Measurements from ENCODE around the gene ABR. TPM values are rescaled to one million over a fixed set of nuclear protein-coding genes. Genes with fewer than 3 reads are reported as not detected.

Gene ABR
- total and polyA plus RNA-seq, 4 donors = 2.7 to 12.9 (median 6.8) TPM

DNA sequence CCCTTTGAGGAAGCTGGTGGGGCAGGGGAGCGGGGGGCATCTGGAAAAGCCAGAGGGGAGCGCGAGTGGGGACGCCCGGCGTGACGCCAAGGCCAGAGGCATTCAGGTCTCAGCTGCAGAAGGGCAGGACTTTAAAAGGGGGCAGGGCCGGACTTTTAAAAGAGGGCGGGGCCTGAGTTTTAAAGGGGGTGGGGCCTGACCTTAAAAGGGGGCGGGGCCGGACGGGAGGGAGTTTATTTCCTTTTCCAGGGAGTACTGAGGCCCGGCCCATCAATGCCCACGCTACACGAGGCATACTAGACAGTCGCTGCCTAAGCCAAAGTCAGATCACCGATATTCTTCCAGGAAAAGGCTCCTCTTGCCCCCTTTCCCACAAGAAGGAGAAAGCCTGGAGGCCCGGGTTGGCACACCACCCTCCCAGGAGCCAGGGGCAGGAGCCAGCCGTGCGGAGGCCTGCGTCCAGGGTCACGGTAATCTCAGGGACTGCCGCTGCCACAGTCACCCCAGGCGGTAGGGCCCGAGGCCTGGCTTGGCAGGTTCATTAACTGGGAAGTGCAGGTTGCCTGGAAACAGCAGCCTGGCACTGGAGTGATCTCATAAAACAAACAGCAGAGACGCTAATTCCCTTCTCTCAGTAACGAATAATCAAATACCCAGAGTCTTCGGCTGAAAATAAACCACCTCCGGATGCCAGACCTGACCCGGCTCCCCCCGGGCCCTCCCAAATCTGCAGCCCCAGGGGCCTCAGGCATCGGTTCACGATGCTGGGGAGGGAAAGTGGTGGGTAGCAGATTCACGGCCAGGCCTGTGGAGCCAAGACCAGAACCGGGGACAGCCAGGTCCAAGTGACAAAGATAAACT is 92.2 kb downstream of the ABR start:
- no peaks in the 10 kb centered on the region for H3K27me3 ChIP-seq (ENCODE audit: control insufficient read depth in 4 of 4, insufficient read depth in 4 of 4, low read length in 3 of 4)
- H3K9me3 ChIP-seq (ENCODE audit: control insufficient read depth in 4 of 4, low read length in 3 of 4) = no peaks in the 10 kb centered on the region
- peaks cover 0 to 6% (median 2%) of the 10 kb centered on the region in 4 donors for H3K4me1 ChIP-seq (ENCODE audit: control insufficient read depth in 4 of 4, insufficient read depth in 4 of 4, low read length in 3 of 4)
- peak overlapping the region; percentile 67 to 75 for H3K27ac ChIP-seq (ENCODE audit: low read depth in 1 of 2, low read length in 2 of 2)
- TF ChIP-seq, protein P1, sequence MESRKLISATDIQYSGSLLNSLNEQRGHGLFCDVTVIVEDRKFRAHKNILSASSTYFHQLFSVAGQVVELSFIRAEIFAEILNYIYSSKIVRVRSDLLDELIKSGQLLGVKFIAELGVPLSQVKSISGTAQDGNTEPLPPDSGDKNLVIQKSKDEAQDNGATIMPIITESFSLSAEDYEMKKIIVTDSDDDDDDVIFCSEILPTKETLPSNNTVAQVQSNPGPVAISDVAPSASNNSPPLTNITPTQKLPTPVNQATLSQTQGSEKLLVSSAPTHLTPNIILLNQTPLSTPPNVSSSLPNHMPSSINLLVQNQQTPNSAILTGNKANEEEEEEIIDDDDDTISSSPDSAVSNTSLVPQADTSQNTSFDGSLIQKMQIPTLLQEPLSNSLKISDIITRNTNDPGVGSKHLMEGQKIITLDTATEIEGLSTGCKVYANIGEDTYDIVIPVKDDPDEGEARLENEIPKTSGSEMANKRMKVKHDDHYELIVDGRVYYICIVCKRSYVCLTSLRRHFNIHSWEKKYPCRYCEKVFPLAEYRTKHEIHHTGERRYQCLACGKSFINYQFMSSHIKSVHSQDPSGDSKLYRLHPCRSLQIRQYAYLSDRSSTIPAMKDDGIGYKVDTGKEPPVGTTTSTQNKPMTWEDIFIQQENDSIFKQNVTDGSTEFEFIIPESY (IDR thresholded peaks at IDR 0.05) = no peak
- TF ChIP-seq JUND (IDR thresholded peaks at IDR 0.05) (peak in 1 of 2 donors; percentile 48), FOXA2 (IDR thresholded peaks at IDR 0.05) (peak; percentile 24)
- 48% methylated on average over 35 of the region's 35 CpGs for WGBS
- DNase-seq (ENCODE audit: low spot score) = no peak
- no peak overlapping the region for H3K4me3 ChIP-seq (ENCODE audit: low read depth in 1 of 3, low read length in 3 of 3)
- no peak overlapping the region for H3K9ac ChIP-seq (ENCODE audit: low read depth in 1 of 2, low read length in 2 of 2)
- H3K36me3 ChIP-seq (ENCODE audit: control insufficient read depth in 4 of 4, insufficient read depth in 3 of 4, low read depth in 1 of 4, low read length in 3 of 4) = peaks cover 0 to 4% (median 0%) of the 10 kb centered on the region in 4 donors

DNA sequence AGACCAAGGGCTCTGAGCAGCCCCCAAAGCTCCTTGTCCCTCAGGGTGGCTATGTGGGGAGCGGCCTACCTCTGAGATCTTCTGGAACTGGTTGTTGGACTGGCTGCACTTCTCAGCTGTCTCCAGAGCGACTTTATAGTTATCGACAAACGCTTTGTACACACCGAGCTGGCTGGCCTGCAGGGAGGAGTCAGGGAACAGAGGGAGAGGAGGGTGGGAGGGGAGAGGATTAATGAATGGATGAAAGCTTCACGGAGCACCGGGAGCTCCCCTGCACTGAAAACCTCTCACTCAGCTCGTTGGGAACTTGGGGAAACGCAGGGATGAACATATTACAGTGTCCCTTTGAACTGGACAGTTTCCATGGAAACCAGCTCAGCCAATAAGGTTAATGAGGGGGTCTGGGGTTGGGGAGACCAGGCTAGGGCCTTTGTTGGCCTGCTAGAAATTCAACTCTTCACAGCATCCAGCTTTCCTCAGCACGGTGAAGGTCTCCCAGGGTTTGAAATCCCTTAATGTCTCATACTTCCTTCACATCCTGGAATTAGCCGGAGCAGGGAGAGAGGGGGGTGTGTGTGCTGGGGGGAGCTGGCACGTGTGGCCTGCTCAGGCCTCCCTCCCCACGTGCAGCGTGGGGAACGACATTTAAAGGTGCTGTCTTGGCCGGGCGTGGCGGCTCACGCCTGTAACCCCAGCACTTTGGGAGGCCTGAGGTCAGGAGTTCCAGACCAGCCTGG is 96.2 kb downstream of the ABR start:
- DNase-seq (ENCODE audit: low spot score) = no peak
- no peak overlapping the region for H3K4me3 ChIP-seq (ENCODE audit: low read depth in 1 of 3, low read length in 3 of 3)
- H3K27ac ChIP-seq (ENCODE audit: low read depth in 1 of 2, low read length in 2 of 2) = no peak overlapping the region
- WGBS = 77% methylated on average over 19 of the region's 19 CpGs
- TF ChIP-seq FOXA2 (IDR thresholded peaks at IDR 0.05) = no peak
- no peak for TF ChIP-seq RAD21 (IDR thresholded peaks at IDR 0.05)
- no peak for TF ChIP-seq SP1 (IDR thresholded peaks at IDR 0.05)
- TF ChIP-seq RXRA (IDR thresholded peaks at IDR 0.05) = no peak
- no peak for TF ChIP-seq HNF4G (IDR thresholded peaks at IDR 0.05)
- no peak for TF ChIP-seq EGR1 (IDR thresholded peaks at IDR 0.05; ENCODE audit: low read depth in 2 of 2)
- no peak for TF ChIP-seq JUND (IDR thresholded peaks at IDR 0.05)
- TF ChIP-seq, protein P2, sequence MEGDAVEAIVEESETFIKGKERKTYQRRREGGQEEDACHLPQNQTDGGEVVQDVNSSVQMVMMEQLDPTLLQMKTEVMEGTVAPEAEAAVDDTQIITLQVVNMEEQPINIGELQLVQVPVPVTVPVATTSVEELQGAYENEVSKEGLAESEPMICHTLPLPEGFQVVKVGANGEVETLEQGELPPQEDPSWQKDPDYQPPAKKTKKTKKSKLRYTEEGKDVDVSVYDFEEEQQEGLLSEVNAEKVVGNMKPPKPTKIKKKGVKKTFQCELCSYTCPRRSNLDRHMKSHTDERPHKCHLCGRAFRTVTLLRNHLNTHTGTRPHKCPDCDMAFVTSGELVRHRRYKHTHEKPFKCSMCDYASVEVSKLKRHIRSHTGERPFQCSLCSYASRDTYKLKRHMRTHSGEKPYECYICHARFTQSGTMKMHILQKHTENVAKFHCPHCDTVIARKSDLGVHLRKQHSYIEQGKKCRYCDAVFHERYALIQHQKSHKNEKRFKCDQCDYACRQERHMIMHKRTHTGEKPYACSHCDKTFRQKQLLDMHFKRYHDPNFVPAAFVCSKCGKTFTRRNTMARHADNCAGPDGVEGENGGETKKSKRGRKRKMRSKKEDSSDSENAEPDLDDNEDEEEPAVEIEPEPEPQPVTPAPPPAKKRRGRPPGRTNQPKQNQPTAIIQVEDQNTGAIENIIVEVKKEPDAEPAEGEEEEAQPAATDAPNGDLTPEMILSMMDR (IDR thresholded peaks at IDR 0.05; ENCODE audit: low read depth, low read length, missing input control) = no peak
- TF ChIP-seq, protein P3, sequence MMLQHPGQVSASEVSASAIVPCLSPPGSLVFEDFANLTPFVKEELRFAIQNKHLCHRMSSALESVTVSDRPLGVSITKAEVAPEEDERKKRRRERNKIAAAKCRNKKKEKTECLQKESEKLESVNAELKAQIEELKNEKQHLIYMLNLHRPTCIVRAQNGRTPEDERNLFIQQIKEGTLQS (IDR thresholded peaks at IDR 0.05) = no peak
- TF ChIP-seq TAF1 (conservative IDR thresholded peaks at IDR 0.05) = no peak
- TF ChIP-seq GABPA (IDR thresholded peaks at IDR 0.05 in 1 of 2, conservative IDR thresholded peaks at IDR 0.05 in 1 of 2) = no peak
- TF ChIP-seq, protein P4, sequence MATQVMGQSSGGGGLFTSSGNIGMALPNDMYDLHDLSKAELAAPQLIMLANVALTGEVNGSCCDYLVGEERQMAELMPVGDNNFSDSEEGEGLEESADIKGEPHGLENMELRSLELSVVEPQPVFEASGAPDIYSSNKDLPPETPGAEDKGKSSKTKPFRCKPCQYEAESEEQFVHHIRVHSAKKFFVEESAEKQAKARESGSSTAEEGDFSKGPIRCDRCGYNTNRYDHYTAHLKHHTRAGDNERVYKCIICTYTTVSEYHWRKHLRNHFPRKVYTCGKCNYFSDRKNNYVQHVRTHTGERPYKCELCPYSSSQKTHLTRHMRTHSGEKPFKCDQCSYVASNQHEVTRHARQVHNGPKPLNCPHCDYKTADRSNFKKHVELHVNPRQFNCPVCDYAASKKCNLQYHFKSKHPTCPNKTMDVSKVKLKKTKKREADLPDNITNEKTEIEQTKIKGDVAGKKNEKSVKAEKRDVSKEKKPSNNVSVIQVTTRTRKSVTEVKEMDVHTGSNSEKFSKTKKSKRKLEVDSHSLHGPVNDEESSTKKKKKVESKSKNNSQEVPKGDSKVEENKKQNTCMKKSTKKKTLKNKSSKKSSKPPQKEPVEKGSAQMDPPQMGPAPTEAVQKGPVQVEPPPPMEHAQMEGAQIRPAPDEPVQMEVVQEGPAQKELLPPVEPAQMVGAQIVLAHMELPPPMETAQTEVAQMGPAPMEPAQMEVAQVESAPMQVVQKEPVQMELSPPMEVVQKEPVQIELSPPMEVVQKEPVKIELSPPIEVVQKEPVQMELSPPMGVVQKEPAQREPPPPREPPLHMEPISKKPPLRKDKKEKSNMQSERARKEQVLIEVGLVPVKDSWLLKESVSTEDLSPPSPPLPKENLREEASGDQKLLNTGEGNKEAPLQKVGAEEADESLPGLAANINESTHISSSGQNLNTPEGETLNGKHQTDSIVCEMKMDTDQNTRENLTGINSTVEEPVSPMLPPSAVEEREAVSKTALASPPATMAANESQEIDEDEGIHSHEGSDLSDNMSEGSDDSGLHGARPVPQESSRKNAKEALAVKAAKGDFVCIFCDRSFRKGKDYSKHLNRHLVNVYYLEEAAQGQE (IDR thresholded peaks at IDR 0.05) = no peak
- no peak for TF ChIP-seq HNF4A (conservative IDR thresholded peaks at IDR 0.05)
- TF ChIP-seq YY1 (IDR thresholded peaks at IDR 0.05) = no peak
- TF ChIP-seq, protein P1 (IDR thresholded peaks at IDR 0.05) = no peak
- no peak for TF ChIP-seq FOXA1 (IDR thresholded peaks at IDR 0.05)
- peaks cover 0 to 2% (median 0%) of the 10 kb centered on the region in 4 donors for H3K36me3 ChIP-seq (ENCODE audit: control insufficient read depth in 4 of 4, insufficient read depth in 3 of 4, low read depth in 1 of 4, low read length in 3 of 4)
- H3K9ac ChIP-seq (ENCODE audit: low read depth in 1 of 2, low read length in 2 of 2) = no peak overlapping the region
- no peaks in the 10 kb centered on the region for H3K27me3 ChIP-seq (ENCODE audit: control insufficient read depth in 4 of 4, insufficient read depth in 4 of 4, low read length in 3 of 4)
- peaks cover 0 to 6% (median 2%) of the 10 kb centered on the region in 4 donors for H3K4me1 ChIP-seq (ENCODE audit: control insufficient read depth in 4 of 4, insufficient read depth in 4 of 4, low read length in 3 of 4)
- no peaks in the 10 kb centered on the region for H3K9me3 ChIP-seq (ENCODE audit: control insufficient read depth in 4 of 4, low read length in 3 of 4)

Measured in liver (tissue), 9 donors.